OCI-LY7 (cell line): Measurements from ENCODE around the gene IFIT1B. TPM values are rescaled to one million over a fixed set of nuclear protein-coding genes. Genes with fewer than 3 reads are reported as not detected.

ENCODE experiments used
- BruUV-seq: library from RNA; stranded (reverse); fragments of 400-500 nt; replicated peaks from 2 replicates; lab custom pipeline; 2021; lab: Mats Ljungman, UMichigan
- CTCF ChIA-PET: fragments of 300-600 bp; sonication (Branson Sonifier 250); formaldehyde crosslinking; loops from one replicate; lab custom pipeline; 2022; ENCODE audit warnings: antibody characterized with exemption; ENCODE audit not compliant: unreplicated experiment; lab: Charles Lee
- POLR2A ChIA-PET: fragments of 300-600 bp; sonication (Branson Sonifier 250); formaldehyde crosslinking; loops from one replicate; lab custom pipeline; 2022; ENCODE audit warnings: antibody characterized with exemption; lab: Charles Lee
- DNase-seq: peaks from one replicate; pipeline ENCODE4 v3.0.0-alpha.2; 2015; ENCODE audit warnings: low spot score
- H2AFZ ChIP-seq: fragments of 200-600 bp; sonication (generic), shearing (Covaris generic); 2 replicates; pipeline ENCODE4 v1.6.1; 2014; ENCODE audit warnings: mild to moderate bottlenecking, antibody characterized with exemption, low read length, moderate library complexity
- H3K27ac ChIP-seq: fragments of 200-600 bp; sonication (generic); 2 replicates; pipeline ENCODE4 v1.5.1; 2014; ENCODE audit warnings: mixed run types, low read depth, mild to moderate bottlenecking, moderate library complexity, low read length, inconsistent platforms; ENCODE audit not compliant: poor library complexity, severe bottlenecking
- H3K36me3 ChIP-seq: fragments of 200-600 bp; sonication (generic); 2 replicates; pipeline ENCODE4 v1.6.1; 2014; ENCODE audit warnings: mild to moderate bottlenecking, antibody characterized with exemption, low read length, moderate library complexity, mixed read lengths; ENCODE audit not compliant: insufficient read depth
- H3K4me1 ChIP-seq: fragments of 200-600 bp; sonication (generic); 2 replicates; pipeline ENCODE4 v1.5.1; 2014; ENCODE audit warnings: mild to moderate bottlenecking, low read length; ENCODE audit not compliant: insufficient read depth, poor library complexity, severe bottlenecking
- H3K4me2 ChIP-seq: fragments of 200-600 bp; sonication (generic); 2 replicates; pipeline ENCODE4 v1.6.1; 2014; ENCODE audit warnings: mild to moderate bottlenecking, low read length
- H3K4me3 ChIP-seq: fragments of 200-600 bp; sonication (generic); 2 replicates; pipeline ENCODE4 v1.5.1; 2014; ENCODE audit warnings: mild to moderate bottlenecking, low read depth, low read length; ENCODE audit not compliant: poor library complexity, severe bottlenecking
- H3K79me2 ChIP-seq: fragments of 200-600 bp; sonication (generic); 2 replicates; pipeline ENCODE4 v1.6.1; 2016; ENCODE audit warnings: low read depth, mild to moderate bottlenecking, low read length, moderate library complexity, mixed read lengths; ENCODE audit not compliant: insufficient read depth
- H3K9me2 ChIP-seq: fragments of 200-600 bp; sonication (generic); 2 replicates; pipeline ENCODE4 v1.6.1; 2016; ENCODE audit warnings: mild to moderate bottlenecking, low read length, mixed read lengths; ENCODE audit not compliant: insufficient read depth
- H3K9me3 ChIP-seq: fragments of 200-600 bp; sonication (generic); 2 replicates; pipeline ENCODE4 v1.6.1; 2014; ENCODE audit warnings: mild to moderate bottlenecking, mixed run types, low read length, mixed read lengths
- H4K20me1 ChIP-seq: fragments of 200-600 bp; sonication (generic); 2 replicates; pipeline ENCODE4 v1.6.1; 2014; ENCODE audit warnings: mild to moderate bottlenecking, antibody characterized with exemption, low read length, moderate library complexity, mixed read lengths; ENCODE audit not compliant: insufficient read depth
- EZH2phosphoT487 ChIP-seq: fragments of 200-600 bp; sonication (generic); IDR thresholded peaks from 2 replicates; pipeline ENCODE4 v1.6.1; 2018; ENCODE audit warnings: low read depth, borderline replicate concordance, mild to moderate bottlenecking, mixed run types, antibody characterized with exemption, low read length, moderate library complexity, mixed read lengths
- intact Hi-C: fragments of 100-400 bp; cut with micrococcal nuclease; formaldehyde crosslinking; loops from one replicate; pipeline ENCODE4 v1.10.0; 2022; ENCODE audit not compliant: unreplicated experiment
- total RNA-seq, 2 experiments: library from RNA; depleted of rRNA in 1 of 2; stranded (reverse); fragments of >200 nt in 1 of 2; shearing (Covaris generic) in 1 of 2; gene quantifications; 2 replicates each; pipeline ENCODE4 v1.2.3, GENCODE V29; 2014 to 2022
- TF ChIP-seq, protein P1 (sequence below): fragments of 200-600 bp; sonication (generic); conservative IDR thresholded peaks from 2 replicates; pipeline ENCODE4 v1.5.1; 2014; ENCODE audit warnings: mild to moderate bottlenecking, antibody characterized with exemption, low read length, moderate library complexity, mixed read lengths

IFIT1B gene
- total RNA-seq, 2 experiments from 2014 or later: not detected

DNA sequence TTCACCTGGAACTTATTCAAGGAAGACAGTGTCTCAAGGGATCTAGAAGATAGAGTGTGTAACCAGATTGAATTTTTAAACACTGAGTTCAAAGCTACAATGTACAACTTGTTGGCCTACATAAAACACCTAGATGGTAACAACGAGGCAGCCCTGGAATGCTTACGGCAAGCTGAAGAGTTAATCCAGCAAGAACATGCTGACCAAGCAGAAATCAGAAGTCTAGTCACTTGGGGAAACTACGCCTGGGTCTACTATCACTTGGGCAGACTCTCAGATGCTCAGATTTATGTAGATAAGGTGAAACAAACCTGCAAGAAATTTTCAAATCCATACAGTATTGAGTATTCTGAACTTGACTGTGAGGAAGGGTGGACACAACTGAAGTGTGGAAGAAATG lies 39.1 kb upstream of the IFIT1B start:
- intact Hi-C loops: no loop called here
- no peak for TF ChIP-seq EZH2phosphoT487
- TF ChIP-seq, protein P1, sequence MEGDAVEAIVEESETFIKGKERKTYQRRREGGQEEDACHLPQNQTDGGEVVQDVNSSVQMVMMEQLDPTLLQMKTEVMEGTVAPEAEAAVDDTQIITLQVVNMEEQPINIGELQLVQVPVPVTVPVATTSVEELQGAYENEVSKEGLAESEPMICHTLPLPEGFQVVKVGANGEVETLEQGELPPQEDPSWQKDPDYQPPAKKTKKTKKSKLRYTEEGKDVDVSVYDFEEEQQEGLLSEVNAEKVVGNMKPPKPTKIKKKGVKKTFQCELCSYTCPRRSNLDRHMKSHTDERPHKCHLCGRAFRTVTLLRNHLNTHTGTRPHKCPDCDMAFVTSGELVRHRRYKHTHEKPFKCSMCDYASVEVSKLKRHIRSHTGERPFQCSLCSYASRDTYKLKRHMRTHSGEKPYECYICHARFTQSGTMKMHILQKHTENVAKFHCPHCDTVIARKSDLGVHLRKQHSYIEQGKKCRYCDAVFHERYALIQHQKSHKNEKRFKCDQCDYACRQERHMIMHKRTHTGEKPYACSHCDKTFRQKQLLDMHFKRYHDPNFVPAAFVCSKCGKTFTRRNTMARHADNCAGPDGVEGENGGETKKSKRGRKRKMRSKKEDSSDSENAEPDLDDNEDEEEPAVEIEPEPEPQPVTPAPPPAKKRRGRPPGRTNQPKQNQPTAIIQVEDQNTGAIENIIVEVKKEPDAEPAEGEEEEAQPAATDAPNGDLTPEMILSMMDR: no peak
- POLR2A ChIA-PET: interaction anchor here (0.6 kb wide), 1 partner anchor 50 kb away, joined by 3 read pairs; no protein-coding TSS in a partner anchor

DNA sequence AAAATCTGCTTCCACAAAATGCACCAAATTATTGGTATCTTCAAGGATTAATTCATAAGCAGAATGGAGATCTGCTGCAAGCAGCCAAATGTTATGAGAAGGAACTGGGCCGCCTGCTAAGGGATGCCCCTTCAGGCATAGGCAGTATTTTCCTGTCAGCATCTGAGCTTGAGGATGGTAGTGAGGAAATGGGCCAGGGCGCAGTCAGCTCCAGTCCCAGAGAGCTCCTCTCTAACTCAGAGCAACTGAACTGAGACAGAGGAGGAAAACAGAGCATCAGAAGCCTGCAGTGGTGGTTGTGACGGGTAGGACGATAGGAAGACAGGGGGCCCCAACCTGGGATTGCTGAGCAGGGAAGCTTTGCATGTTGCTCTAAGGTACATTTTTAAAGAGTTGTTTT lies 38.0 kb upstream of the IFIT1B start:
- no peaks in the 10 kb centered on the region for H4K20me1 ChIP-seq
- no peak for TF ChIP-seq EZH2phosphoT487
- TF ChIP-seq, protein P1: no peak
- POLR2A ChIA-PET: no interaction called here

More for the DNA sequence above, 39.1 kb upstream of the IFIT1B start:
- Histone ChIP-seq H3K4me2 (no peak overlapping the region), H3K27ac (no peak overlapping the region), H3K36me3 (no peaks in the 10 kb centered on the region), H3K4me3 (no peak overlapping the region), H3K4me1 (peaks cover 5% of the 10 kb centered on the region), H3K79me2 (no peaks in the 10 kb centered on the region), H3K9me3 (no peaks in the 10 kb centered on the region), H4K20me1 (no peaks in the 10 kb centered on the region), H3K9me2 (no peaks in the 10 kb centered on the region), H2AFZ (no peak overlapping the region)
- DNase-seq: no peak
- CTCF ChIA-PET: no interaction called here
- no TSS peak for BruUV-seq

DNA sequence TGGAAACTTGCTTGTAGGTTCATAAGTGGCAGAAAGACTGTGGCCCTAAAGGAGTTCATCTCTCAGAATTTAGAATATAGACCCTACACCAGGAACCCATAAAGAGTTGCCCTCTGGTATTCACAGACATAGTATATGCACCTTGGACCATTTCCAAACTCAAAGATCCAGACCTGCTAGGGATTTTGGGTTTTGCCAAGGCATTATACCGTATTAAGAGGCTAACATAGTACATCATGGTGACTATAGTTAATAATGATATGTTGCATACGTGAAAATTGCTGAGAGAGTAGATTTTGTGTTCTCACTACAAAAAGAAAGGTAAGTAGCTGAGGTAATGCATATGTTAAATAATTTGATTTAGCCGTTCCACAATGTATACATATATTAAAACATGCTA lies 36.2 kb upstream of the IFIT1B start:
- ChIA-PET CTCF (no interaction called here), POLR2A (no interaction called here)
- no peak for DNase-seq
- Histone ChIP-seq H3K4me2 (no peak overlapping the region), H3K27ac (no peak overlapping the region), H3K36me3 (no peaks in the 10 kb centered on the region), H3K4me3 (no peak overlapping the region), H3K4me1 (no peaks in the 10 kb centered on the region), H3K9me2 (no peaks in the 10 kb centered on the region), H3K9me3 (no peaks in the 10 kb centered on the region), H3K79me2 (no peaks in the 10 kb centered on the region), H4K20me1 (no peaks in the 10 kb centered on the region), H2AFZ (no peak overlapping the region)
- intact Hi-C loops: no loop called here
- no peak for TF ChIP-seq EZH2phosphoT487
- TF ChIP-seq, protein P1: no peak
- BruUV-seq: no TSS peak

More for the DNA sequence above, 38.0 kb upstream of the IFIT1B start:
- H3K79me2 ChIP-seq: no peaks in the 10 kb centered on the region
- intact Hi-C loops: no loop called here
- no peak for DNase-seq
- H3K4me2 ChIP-seq: no peak overlapping the region
- no peak overlapping the region for H3K27ac ChIP-seq
- no peak overlapping the region for H2AFZ ChIP-seq
- no peaks in the 10 kb centered on the region for H3K9me2 ChIP-seq
- CTCF ChIA-PET: no interaction called here
- BruUV-seq: no TSS peak
- no peaks in the 10 kb centered on the region for H3K36me3 ChIP-seq
- no peak overlapping the region for H3K4me3 ChIP-seq
- no peaks in the 10 kb centered on the region for H3K9me3 ChIP-seq
- H3K4me1 ChIP-seq: no peaks in the 10 kb centered on the region
